ENCODE measurements around the gene JMJD1C.

DNA sequence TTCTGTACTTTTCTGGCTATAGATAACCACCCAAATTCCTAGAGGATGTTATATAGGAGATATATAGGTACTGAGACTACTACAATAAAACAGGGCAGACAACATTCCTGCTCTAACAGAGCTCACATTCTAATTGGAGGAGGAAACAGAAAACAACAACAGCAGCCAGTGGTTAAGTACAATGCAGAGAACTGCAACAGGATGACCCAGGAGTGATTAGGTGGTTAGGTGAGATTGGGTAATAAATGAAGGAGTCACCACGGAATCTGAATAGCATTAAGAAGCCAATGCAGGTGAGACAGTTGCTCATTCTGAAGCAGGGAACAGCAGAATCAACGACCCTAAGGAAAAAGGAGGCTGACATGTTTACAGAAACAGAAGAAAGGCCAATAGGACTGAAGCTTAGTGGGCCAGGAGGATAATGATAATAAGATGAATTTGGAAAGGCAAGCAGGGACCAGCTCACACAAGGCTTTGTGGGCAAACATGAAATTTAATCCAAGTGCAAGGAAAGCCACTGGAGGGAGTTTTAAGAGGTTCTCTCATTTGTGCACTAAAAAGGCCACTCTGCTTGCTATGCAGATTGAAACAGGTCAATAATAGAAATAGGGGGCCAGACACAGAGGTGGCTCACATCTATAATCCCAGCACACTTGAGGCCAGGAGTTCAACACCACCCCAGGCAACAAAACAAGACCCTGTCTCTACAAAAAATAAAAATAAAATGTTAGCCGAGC is 38.5 kb upstream of the JMJD1C start:
- TF ChIP-seq, protein P1, sequence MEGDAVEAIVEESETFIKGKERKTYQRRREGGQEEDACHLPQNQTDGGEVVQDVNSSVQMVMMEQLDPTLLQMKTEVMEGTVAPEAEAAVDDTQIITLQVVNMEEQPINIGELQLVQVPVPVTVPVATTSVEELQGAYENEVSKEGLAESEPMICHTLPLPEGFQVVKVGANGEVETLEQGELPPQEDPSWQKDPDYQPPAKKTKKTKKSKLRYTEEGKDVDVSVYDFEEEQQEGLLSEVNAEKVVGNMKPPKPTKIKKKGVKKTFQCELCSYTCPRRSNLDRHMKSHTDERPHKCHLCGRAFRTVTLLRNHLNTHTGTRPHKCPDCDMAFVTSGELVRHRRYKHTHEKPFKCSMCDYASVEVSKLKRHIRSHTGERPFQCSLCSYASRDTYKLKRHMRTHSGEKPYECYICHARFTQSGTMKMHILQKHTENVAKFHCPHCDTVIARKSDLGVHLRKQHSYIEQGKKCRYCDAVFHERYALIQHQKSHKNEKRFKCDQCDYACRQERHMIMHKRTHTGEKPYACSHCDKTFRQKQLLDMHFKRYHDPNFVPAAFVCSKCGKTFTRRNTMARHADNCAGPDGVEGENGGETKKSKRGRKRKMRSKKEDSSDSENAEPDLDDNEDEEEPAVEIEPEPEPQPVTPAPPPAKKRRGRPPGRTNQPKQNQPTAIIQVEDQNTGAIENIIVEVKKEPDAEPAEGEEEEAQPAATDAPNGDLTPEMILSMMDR (IDR thresholded peaks at IDR 0.05; ENCODE audit: extremely low read depth in 1 of 2, insufficient read depth in 1 of 2, low read depth in 1 of 2, low read length in 2 of 2), result no peak
- TF ChIP-seq POLR2AphosphoS5 (IDR thresholded peaks at IDR 0.05; ENCODE audit: insufficient read depth, low read depth, low read length) (no peak), POLR2A (IDR thresholded peaks at IDR 0.05; ENCODE audit: low read depth, low read length) (no peak), JUN (IDR thresholded peaks at IDR 0.05; ENCODE audit: borderline replicate concordance, insufficient read depth, insufficient read length, low read depth) (no peak), EZH2 (IDR thresholded peaks at IDR 0.05; ENCODE audit: borderline replicate concordance, low read depth, low read length, severe bottlenecking) (no peak), MYC (IDR thresholded peaks at IDR 0.05; ENCODE audit: low read depth, low read length) (no peak), GATA2 (IDR thresholded peaks at IDR 0.05; ENCODE audit: insufficient read depth, insufficient read length, low read depth, low read length) (no peak)
- TF ChIP-seq, protein P2, sequence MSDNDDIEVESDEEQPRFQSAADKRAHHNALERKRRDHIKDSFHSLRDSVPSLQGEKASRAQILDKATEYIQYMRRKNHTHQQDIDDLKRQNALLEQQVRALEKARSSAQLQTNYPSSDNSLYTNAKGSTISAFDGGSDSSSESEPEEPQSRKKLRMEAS (IDR thresholded peaks at IDR 0.05; ENCODE audit: insufficient read depth, insufficient read length), result no peak

Data from endothelial cell of umbilical vein (primary cell).